Activated effector memory CD4-positive, alpha-beta T cell treated with anti-CD3 and anti-CD28 coated beads, Interleukin-2, amount 50 U/mL, for 16 hours (primary cell): ENCODE results near the gene WDR46.
A peak's percentile ranks its signal among the peaks of the same experiment; 100 is the strongest.

Experiments used
- DNase-seq: peaks from one replicate; pipeline ENCODE4 v3.0.0-alpha.2; 2020

WDR46 gene

DNA sequence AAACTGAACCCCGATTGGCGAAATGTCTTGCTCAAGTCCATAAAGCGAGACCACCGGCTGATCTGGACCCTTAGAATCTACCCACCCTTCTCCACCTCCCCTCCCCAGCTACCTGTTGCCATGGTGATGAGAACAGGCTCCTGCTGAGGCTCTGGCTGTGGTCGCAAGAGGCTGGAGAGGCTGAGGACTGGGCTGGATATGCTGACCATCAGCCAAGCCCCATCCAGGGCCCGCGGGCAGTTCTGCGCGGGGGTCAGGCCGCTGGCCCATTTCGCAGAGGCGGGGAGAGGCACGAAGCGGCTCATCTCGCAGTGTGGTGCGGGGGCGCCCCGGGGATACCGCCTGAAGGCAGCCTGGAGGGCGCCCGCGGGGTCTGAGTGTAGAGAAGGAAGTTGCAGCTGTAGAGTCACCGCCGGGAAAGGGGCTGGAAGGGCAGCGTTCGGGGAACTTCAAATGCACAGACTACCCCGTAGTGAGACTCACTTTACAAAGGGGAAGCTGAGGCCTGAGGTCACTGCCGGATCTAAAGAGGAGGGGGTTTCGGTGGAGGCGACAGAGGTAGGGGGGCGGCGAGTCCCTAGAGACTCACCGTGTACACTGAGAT lies 24.2 kb upstream of the WDR46 start:
- peak; percentile 81 for DNase-seq

DNA sequence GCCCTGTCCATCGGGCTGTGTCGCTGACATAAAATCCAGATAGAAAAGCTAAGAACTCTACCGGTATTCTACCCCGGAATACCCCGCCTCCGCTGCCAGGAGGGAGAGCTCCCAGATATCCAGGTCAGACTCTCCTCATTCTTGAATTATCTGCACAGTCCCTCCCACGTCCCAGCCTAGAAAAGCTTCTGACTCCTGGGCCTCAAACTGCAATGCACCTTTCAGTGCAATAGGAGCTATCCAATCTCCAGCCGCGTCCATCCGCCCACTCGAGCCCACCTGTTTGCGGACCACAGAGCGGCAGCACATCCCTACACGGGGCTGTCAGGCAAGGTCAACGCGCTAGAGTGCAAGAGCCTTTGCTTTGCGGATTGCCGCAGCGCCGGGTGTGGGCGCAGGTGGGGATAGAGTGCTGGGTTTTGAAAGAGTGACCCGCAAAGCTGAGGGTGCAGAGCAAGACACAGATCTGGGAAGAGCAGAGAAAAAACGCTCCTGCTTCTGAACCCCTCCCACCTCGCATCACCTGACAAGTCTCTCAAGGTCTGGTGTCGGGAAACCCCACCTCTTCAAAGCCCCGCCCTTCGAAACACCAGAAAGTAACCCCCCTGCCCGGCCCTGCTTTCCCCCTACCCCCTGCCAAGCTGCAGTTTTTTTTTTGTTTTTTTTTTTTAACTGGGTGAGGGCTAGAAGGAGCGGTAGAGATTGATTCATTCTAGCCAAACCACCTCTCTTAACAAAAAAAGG lies 23.5 kb upstream of the WDR46 start:
- DNase-seq = peak; percentile 93

DNA sequence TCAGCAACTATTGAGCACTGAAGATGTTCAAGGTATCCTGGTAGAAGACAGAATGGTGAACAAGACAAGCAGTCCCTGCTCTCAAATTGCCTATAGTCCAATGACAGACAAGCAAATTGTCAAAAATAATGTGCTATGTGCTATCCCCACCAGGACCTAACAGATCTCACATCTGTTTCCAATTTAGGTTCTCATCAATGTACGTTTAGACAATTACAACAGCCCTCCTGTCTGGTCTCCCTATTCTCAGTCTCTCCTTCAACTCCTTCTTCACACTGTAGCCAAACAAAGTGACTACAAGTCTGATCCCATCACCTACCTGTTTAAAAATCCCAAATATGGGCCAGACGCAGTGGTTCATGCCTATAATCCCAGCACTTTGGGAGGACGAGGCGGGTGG lies 17.3 kb upstream of the WDR46 start:
- no peak for DNase-seq

DNA sequence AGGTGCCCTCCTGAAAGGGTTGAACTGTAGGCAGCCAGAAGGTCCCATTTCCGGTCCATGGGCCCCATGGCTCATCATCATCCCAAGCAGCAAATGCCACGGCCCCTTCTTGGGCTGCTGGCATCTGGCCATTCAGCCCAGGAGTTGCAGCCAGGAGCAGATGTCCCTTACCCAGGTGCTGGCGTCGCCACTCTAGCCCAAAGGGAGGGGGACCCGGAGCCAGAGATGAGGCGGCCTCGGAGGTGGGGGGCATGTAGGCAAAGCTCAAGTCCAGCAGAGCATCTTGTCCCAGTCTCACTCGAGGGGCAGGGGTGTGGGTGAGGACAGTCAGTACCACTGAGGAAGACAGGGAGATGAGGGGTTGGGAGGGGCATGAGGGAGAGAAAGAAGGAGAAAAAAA lies 16.0 kb upstream of the WDR46 start:
- DNase-seq = no peak

DNA sequence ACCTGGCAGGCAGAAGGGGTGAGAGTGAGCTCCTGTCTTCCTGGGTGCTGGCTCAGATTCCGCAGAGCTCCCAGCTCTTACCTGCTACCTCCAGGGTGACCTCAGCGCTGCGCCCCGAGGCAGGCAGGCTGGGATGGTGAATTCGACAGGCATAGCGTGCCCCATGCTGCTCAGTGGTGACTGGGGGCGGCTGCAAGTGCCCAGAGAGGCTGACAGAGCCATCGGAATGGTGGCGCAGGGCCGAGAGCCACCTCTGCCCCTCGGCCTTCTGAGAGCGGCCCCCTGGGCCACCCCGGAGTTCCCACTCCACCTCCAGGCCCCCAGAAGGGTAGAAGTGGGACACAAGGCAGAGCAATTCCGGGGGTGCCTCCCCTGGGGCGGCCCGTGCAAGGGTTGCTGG lies 15.2 kb upstream of the WDR46 start:
- DNase-seq = no peak

DNA sequence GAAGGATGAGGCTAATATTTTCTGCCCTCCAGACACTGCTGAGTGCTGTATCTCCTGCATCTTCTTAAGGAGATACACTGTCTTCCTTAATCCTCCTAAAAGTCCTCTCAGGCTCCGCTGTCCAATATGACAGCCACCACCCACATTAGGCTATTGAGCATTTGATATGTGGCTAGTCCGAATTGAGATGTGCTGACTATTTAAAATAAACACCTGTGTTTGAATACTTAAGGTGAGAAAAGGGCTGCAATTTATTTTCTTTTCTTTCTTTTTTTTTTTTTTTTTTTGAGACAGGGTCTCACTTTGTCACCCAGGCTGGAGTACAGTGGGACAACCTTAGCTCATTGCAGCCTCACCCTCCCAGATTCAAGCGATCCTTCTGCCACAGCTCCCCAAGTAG lies 12.8 kb upstream of the WDR46 start:
- no peak for DNase-seq

DNA sequence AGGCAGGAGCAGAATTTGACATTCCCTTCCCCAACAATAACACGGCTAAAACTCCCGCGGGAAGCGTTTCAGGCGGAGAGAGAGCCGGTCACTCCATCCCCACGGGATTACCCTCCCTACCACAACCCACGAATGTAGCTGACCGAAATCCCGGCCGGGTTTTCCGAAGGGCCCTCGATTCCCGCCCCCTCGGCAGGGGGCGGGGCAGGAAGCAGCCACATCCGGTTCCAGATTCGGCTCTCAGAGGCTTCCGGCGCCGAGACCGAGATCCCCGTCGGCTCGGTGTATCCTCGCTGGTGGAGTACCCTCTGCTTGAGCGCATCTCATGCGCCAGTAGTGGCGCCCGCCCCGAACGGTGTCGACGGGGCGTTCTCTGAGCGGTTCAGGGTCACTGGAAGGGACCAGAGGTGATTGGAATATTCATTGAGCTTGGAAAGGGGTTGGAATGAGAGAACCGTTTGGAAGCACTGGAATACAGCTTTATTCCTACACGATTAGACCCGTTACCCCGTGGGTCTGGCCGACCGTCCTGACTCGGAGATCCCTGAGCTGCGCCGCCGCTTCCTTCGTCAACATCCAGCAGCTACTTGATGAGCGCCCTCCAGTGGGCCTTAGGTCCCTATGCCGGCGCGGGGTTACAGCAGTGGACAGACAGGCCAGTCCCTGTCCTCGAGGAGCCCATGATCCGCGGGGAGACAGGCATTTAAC lies 10.4 kb upstream of the WDR46 start:
- DNase-seq = peak; percentile 97

DNA sequence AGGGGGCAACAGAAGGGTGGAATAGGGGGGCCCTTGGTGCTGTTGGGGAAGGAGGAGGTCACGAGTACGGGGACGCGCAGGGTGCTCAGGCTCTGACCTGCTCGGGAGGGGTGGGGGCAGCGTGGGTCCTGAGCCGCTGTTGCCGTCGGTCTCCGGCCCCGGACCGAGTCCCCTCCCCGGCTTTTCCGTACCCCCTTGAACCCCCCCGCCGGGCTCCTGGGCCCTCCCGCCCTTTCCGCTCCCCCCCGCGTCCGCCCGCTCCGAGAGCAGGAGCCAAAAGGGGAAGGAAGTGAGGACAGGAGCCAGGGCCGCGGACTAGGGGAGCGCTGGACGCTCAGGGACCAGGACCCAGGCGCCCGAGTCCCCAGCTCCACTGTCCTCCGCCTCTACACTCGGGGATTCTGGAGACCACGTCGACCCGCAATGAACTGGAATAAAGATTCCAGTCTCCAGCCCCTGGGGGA lies 9.8 kb upstream of the WDR46 start, which contains the start of gene RGL2:
Gene RGL2, minus strand, starts transcription at position 170 of the 464 bp plus-strand sequence. CDS start 332 bp downstream, outside the sequence.
- peak; percentile 88 for DNase-seq

DNA sequence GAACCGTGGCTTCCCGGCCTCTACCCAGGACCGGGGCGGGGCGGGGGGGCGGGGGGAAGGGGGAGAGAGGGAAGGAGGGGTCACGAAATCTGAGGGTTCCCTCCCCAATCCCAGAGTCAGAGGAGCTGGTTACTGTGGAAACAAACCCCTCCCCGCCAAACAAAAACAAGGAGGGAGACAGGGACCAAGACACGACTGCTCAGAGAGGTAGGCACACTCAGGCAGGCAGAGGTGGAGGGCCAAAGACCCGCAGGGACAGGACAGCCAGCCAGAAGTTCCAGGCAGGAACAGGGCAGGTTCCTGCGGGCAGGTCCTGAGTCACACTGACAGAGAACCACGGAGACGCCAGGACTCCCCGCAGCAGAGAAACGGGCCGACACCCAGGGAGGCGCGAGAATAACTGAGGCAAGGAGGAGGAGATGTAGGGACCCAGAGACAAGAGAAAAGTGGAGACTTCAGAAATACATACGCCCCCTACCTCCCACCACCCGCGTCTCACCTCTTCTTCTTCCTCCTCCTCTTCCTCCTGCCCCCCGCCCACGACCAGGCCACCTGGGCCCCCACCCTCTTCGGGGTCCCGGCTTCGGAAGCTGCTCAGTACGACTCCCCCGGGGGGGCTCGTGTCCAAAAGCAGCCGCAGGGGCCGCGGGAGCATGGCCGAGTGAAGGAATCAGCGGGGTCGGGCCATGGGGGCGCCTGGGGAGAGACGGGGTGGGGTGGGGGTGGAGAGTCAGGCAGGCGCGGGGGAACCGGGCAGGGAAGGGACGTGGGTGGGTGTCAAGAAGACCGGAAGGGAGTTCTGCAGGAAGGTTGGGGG lies 9.1 kb upstream of the WDR46 start:
- peak; percentile 82 for DNase-seq

DNA sequence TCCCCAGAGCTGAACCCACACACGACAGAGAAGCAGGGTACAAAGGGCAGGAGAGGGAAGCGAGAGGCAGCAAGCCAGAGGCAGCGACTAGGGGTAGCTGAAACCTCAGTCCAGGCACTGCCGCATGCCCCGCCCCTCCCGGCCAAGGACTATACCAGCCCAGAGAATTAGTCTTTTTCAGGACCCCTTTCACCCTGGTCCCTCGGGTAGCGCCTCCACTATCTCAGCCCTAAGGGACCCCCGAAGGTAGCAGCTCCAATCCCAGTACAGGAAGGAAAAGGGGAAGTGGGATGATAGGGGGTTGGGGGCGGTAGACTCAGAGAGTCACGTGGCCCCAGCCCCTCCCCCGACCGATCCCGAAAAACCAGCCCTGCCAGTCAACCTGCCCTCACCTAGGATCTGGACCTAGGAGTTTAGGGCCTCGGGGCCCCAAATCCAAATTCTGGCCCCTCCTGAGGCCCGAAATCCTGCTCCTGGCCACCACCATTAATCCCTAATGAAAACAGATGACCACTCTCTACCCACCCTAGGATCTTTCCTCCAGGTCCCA lies 8.4 kb upstream of the WDR46 start:
- no peak for DNase-seq

DNA sequence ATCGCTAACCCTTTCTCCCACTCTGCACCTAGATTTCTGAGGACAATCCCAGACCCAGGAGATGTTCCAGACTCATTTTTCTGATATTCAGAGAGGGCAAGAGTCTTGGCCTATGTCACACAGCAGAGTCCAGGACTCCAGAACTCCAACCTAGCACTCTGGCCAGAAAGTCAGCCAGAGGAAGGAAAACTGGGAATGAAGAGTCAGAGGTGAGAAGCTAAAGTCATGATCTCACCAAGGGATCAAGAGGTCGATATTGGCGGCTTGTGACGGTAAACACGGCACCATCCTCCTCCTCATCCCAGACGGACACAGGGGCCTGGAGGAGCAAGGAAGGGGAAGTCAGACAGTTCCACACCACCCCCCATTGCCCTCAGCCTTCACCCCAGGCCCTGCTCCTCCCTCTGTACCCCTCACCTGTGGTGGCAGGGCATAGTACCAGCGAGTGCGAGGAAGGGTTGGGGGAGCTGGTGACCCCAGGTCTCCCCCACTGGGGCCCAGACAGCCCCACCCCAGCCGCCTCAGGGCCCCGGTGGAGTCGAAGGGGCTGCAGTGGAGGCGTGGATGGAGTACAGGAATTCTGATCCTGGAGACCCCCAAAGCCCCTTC lies 7.9 kb upstream of the WDR46 start:
- DNase-seq = no peak

DNA sequence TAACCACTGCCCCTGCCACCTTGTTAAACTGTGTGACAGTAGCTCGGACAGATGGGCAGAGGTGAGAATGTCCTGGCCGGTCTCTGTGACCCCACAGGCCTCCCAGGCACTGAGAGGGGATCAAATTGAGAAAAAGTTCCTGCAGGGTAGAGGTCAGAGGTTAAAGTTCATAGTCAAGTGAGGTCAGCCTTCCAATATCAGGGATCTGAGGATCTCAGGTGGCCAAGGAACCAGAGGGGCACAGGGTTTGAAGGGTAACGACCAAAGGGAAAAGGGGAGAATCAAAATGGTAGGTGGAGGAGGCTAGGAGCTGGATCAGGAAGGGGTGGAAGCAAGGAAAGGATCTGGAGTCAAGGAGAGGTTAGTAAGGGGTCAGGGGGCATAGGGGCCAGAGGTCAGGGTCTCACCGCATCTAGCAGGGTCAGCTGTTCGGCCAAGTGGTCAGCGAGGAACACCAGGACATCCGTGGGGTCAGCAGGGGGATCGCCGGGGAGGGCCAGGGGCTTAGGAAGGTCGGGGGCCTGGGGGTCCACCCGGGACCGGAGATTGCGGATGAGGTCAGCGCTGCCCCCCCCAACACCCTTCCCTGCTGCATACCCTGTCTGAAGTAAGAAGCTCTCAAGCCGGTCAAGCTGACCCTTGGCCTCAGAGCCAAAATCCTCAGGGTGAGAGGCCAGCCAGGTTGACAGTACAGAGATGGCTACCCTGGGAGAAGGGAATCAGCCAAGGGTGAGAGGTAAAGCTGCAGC lies 6.8 kb upstream of the WDR46 start:
- DNase-seq = no peak

DNA sequence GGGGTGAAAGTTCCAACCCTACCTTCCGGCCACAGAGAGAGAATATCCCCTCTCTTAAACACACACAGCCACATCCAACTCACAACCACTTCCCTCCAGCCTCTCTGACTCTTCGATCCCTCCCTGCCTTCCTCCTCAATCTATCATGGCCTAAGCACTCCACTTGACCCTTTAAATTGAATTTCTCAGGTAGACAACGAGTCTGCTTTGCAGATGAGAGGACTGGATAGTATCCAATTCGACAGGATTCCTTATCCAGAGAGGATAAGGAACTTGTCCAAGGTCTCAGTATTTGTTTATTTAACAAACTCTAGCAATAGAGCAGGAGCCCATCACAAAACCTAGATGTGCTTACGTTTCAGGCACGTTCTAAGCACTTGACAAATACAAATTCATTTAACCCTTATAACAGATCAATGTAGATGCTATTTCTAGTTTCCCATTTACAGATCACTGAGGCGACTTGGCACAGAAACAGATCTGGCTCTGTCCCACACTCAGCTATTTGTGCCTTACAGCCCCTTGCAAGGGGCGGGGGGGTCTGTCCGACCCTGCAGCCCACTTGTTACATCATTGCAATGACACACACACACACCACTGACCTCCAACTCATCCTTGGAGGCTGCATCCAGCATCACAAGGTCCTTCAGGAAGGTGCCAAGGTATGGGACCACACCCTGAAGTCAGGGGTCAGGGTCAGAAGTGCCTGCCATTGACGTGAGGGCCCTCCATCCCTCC lies 5.2 kb upstream of the WDR46 start:
- DNase-seq = no peak

DNA sequence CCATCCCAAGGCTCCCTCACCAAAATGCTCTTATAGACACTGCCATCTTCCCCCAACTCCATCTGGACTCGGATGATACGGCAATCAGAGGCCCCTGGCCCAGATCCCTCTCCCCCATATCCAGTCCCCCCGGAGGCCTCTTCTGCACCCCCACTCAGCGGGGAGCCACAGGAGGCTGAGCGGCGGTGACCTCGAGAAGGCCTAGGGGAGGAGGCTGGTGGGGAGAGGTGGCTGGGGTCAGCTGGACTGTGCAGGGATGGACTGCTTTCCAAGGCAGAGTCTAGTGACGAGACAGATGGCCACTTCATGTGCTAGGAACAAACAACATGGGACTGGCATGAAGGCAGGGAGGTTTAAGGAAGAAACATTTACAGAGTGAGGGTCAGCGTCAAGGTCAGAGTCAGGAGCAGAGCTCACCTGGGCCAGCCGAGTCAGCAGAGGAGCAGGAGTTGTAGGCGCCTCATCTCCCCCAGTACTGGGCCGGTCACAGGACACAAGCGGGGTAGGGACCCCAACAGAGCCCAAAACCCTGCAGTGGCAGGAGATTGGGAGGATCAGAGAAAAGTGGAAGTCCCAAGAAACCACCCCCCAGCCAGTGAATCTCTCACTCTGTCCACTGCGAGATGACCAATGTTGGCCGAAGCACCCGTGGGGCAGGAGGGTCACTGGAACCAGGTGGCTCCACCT lies 4.1 kb upstream of the WDR46 start:
- no peak for DNase-seq

DNA sequence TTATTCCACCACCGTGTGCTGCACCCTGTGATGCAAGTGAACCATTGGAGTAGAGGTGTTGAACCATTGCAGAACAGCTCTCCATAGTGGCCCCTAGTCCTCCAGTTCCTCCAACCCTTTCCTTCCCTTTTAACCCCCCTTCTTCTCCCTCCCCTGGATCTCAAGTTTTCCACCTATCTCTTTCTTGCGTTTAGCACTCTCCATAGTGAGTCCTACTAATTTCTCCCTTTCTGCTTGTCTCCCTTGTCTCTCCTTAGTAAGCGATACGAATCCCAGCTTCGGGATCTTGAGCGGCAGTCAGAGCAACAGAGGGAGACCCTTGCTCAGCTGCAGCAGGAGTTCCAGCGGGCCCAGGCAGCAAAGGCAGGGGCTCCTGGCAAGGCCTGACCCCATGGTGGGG lies 1.4 kb upstream of the WDR46 start:
- no peak for DNase-seq

DNA sequence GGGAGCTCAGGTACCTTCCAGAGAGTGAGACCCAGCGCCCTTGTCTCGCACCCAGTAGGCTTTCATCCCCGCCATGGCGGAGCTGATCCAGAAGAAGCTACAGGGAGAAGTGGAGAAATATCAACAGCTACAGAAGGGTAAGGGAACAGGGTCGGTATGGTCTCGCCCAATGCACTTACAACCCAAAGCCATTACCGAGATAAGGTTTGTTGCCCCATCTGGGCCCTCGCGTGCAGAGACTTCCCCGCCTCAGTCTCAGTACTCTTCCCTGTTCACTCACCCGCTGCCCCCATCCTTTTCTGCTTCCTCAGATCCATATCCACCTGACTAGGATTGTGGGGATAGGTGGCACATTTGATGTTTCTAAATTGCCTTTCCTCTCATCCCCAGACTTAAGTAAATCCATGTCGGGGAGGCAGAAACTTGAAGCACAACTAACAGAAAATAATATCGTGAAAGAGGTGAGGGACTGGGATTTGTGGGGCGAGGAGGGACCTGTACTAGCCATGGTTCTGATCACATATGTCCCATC lies 811 bp upstream of the WDR46 start:
- no peak for DNase-seq

DNA sequence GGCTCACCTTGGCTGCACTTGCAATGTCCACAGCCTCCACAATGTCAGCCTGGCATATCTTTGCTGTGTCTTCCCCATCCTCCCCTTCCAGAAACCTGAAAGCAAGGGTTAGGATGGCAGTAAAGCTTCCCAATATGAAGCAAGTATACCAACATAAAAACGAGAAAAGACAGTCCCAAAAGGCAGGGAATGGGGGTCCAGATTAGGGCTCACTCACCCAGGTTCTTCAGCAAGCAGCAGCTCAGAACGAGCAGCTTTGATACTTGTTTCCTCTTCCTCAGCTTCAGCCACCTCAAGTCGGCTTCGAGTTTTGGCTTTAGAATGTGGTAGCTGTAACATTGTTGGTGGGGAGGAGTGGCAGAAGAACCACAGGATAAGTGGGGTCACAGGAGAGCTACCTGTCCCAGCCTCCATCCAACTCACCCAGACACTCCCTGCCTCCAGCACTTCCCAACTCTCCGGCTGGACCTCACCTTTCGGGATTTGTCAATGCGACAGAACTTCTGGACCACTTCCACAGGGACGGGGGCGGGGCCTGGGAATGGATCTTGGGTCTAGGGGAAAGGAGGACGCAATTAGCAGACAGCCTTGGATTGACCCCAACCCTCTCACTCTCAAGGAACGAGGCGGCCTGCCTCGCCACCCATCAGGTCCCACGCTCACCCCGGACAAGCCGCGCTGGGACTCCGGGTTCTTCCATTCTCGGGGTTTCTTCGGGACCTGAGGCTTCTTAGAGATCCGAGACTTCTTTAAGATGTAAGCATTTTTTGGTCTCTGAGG lies 708 bp downstream of the WDR46 start:
- DNase-seq = no peak

DNA sequence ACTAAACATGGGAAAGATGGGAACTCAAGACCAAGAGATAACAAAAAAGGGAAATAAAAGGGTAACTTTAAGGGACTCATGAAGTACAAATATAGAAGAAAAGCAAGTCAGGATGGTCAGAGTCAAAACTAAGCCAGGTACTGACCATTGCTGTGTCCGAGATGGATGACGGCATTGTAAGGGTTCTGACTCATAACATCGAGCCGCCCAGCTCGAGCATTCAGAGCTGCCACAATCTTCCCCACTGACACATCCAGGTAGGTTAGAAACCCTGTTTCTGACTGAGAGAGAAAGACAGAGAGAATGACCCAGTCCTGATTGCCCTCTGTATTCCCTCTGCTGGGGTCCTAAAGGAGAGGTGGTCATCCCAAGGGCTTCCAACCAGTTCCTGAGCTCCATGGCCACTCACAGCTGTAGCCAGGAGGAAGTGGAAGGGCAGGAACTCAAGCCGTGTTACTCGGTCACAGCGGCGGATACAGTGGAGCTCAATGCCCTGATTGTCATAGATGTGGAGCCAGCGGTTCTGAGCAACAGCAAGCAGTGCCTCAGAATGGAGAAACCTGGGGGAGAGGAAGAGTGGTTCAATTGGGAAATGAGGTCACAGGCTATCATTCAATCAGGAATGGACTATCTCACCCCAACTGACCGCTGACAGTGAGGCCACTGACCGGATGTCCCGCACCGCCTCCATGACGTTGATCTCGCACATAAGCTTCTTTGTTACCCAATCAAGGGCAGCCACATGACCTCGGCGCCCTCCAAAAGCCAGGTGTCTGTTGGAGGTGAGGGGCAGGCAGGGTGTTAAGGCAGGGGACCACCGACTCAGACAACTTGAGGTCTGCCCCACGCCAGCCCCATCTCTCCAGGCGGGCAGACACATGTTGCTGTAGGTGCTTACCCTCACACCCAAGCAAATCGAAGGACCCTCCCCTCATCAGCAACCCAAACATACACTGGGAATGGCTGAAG lies 1.8 kb downstream of the WDR46 start:
- DNase-seq = no peak
